Stromal cell of bone marrow (primary cell): ENCODE measurements around the gene LKAAEAR1.
"Not testable (repeated sequence)": the region's sequence is repeated elsewhere in the genome, so short reads cannot be mapped to it uniquely, and the experiment has no call there.

ENCODE experiments used
- DNase-seq: peaks from one replicate; pipeline ENCODE4 v3.0.0-alpha.2; 2012; ENCODE audit warnings: low read depth

Gene LKAAEAR1

DNA sequence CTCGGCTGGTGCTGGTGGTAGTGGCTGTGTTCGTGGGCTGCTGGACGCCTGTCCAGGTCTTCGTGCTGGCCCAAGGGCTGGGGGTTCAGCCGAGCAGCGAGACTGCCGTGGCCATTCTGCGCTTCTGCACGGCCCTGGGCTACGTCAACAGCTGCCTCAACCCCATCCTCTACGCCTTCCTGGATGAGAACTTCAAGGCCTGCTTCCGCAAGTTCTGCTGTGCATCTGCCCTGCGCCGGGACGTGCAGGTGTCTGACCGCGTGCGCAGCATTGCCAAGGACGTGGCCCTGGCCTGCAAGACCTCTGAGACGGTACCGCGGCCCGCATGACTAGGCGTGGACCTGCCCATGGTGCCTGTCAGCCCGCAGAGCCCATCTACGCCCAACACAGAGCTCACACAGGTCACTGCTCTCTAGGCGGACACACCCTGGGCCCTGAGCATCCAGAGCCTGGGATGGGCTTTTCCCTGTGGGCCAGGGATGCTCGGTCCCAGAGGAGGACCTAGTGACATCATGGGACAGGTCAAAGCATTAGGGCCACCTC is 14.3 kb upstream of the LKAAEAR1 start:
- DNase-seq, result no peak

DNA sequence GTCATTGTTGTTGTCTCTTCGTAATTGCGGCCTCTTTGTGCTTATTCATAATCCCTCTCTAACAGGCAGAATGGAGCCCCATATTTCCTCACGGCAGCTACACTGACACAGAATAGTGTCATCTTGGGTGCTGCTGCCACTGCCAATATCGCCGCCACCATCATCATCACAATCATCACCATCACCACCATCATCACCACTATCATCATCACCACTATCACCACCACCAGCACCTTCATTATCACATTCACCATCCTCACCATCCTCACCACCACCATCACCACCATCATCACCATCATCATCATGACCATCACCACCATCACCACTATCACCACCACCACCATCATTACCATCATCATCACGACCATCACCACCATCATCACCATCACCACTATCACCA is 12.3 kb upstream of the LKAAEAR1 start:
- DNase-seq, result no peak

DNA sequence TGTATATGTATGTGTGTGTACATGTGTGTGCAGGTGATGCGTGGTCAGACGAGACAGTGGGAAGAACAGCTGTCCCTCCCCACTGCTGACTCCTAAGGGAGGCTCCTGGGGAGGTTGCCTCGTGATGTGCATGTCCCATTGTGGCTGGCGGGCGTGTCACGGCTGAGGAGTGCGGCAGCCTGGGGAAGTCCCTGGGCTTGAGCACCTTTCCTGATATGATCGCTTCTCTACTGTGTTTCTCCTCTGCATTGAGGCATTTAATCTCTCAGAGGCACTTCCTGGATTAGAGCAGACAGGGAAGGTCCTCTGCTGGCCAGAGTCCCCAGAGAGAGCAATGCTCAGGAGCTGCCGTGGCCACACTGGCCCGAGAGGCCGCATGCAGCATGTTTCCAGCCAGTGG is 11.7 kb upstream of the LKAAEAR1 start:
- no peak for DNase-seq

DNA sequence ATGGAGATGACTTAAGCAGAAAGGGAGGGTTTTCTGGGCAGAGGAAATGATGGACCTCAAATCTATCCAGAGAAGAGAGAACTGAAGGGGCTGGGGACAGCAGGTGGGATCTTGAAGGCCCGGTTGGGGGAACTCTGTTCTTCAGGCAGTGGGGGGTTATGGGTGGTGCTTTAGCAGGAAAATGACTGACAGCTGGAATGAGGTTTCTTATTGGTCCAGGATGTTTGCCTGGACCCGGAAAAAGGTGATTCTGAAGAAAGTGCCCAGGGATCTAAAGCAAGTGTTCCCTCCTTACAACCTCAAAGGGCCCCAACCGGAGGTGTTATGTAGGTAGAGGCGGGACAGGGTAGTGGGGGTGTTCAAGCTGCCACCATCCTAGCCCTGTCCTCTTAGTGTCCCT is 11.3 kb upstream of the LKAAEAR1 start:
- DNase-seq, result no peak

DNA sequence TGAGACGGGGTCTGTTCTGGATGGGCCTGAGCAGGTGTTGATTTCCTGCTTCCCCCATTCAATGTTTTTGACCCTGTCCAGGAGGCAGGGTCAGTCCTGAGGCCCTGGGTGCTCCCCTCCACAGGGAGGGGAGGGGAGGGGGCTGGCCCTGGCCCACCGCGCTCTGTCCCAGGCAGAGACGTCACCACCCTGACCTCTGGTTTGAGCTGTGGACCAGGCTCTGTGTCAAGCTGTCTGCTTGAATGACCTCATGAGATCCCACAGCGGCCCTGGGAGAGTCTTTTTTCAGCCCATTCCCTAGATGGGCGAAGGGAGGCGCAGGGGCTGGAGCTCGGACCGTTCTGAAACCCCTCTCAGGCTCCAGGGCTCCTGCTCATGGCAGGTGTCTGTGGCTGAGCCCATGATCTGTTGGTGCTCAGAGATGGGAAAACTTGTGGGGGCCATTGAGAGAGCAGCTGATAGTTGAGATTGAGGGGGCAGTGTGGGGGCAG is 8.9 kb upstream of the LKAAEAR1 start:
- no peak for DNase-seq

DNA sequence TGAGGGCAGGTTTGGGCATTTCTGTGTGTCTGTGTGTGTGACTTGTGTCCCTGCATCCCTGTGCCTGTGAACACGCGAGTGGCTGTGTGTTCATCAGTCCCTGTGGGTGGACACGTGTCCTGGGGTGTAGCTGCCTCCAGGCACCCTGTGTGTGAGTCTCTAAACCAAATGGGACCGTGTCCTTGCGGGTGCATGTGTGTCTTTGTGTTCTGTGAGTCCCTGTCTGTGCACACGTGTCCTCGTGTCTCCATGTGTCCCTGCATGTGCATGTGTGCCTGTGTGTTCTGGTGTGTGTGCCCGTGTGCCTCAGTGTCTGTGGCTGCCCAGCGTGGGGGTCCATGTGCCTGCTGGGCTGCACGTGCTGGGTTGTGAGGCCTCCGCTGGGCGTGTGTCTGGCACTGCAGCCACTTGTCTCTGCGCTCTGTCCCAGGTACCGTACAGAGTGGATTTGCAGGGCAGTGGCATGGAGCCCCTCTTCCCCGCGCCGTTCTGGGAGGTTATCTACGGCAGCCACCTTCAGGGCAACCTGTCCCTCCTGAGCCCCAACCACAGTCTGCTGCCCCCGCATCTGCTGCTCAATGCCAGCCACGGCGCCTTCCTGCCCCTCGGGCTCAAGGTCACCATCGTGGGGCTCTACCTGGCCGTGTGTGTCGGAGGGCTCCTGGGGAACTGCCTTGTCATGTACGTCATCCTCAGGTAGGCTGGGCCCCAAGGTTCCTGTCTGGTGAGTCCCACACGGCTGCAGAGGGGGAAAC is 8.2 kb upstream of the LKAAEAR1 start:
- no peak for DNase-seq

DNA sequence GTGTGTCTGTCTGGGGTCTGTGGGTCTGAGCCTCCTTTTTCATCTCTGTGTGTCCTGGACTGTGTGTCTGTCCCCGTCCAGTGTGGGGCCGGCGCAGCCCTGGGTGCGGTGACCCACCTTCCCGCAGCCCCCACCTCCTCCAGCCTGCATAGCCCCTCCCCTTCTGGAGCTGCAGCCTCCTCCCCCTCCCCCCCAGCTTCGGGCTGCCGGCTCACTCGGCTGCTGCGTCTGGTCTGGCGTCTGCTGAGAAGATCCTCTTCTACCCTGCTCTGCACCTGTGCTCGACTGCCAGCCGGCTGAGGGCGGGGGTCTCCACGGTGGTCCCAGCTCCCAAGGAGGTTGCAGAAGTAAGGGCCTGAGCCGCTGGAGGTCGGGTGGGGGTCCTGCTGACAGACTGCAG is 7.6 kb upstream of the LKAAEAR1 start:
- no peak for DNase-seq

- no peak for DNase-seq
These were observed 7.1 kb upstream of the LKAAEAR1 start for GRCh38 chr20:64091340-64091739.

GRCh38 chr20:64090165-64090564 is 6.0 kb upstream of the LKAAEAR1 start:
- no peak for DNase-seq

GRCh38 chr20:64088586-64088985 is 4.4 kb upstream of the LKAAEAR1 start:
- not testable (repeated sequence) for DNase-seq

DNA sequence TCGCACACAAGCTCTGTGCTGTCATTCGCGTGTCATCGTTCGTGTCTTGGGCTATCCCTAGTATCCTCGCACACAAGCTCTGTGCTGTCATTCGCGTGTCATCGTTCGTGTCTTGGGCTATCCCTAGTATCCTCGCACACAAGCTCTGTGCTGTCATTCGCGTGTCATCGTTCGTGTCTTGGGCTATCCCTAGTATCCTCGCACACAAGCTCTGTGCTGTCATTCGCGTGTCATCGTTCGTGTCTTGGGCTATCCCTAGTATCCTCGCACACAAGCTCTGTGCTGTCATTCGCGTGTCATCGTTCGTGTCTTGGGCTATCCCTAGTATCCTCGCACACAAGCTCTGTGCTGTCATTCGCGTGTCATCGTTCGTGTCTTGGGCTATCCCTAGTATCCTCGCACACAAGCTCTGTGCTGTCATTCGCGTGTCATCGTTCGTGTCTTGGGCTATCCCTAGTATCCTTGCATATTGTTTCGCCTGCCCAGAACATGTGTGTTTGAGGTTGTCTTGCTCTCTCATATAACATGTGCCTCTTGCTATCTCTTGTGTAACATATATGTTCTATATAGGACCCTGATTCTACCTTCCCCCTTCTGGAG is 3.1 kb upstream of the LKAAEAR1 start:
- DNase-seq, result not testable (repeated sequence)

DNA sequence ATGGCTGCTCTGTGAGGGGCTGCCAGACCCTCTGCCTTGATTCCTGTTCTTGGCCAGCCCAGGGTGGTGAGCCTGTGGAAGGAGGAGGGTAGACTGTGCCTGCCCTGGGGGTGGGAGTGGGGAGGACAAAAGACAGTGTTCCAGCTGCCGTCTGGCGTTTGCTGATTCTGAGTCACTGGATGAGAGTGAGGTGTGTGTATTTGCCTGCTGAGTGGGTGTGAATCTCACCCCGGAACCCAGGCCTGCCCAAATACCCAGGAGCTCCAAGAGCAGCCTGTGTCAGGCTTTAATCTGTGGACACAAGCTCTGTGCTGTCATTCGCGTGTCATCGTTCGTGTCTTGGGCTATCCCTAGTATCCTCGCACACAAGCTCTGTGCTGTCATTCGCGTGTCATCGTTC is 2.6 kb upstream of the LKAAEAR1 start:
- no peak for DNase-seq

DNA sequence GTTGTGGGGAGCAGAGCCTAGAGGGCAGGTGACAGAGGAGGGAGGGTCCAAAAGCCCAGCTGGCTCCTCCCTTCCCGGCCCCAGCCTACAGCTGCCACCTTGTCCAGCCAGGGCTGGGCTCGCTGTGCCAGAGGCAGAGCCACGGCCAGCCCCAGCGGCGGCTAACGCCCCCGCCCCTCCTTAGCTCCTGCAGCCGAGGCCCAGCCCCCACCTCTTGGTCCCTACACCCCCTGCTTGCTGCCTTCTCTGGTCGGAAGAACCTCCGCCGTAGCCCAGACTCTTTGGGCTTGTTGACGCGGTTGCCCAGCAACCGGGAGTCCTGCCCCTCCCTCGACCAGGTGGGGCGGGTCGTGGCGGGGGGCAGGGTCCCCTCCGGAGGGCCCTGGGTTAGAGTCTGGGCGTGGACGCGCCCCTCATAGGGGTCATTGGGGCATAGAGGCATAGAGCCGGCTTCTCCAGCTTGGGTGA is 521 bp upstream of the LKAAEAR1 start:
- DNase-seq, result no peak

DNA sequence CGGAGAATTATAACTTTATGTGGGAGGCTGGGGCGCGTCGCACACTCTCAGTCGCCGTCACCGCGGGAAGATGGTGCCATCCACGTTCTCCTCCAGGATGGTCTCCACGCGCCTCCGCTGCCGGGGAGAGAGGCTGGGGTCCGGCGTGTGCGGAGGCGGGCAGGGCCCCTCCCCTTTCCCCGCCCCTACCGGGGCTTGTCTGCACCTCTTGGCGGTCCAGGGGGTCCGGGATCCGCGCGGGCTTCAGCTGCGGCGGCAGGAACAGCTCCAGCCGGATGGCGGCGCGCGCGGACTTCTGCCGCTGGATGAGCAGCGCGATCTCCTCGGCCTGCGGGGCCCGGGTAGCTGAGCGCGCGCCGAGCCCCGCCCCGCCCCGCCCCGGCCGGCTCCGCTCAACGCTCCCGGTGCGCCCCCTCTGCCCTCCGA is 807 bp downstream of the LKAAEAR1 start:
- peak; percentile 31 for DNase-seq

GRCh38 chr20:64082820-64083377 is 1.3 kb downstream of the LKAAEAR1 start:
- no peak for DNase-seq

- DNase-seq, result no peak
These were observed 2.0 kb downstream of the LKAAEAR1 start for GRCh38 chr20:64082126-64082731.

DNA sequence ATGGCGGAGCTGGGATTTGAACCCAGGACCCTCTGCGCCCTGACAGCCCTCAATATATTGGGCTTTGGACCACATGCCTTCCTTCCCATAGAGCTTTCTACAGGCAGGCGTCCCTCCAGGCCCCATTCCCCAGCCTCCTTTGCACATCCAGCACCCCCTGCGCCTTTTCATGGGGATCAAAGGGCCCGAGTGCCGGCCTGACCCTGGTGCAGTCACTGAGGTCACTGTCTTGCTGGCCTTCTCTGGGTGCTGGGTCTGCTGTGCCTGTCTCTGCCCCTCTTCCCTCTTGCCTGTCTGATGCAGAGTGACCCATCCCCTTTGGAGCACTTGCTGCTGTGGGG is 2.6 kb downstream of the LKAAEAR1 start:
- DNase-seq, result no peak

- DNase-seq, result no peak
These were observed 3.2 kb downstream of the LKAAEAR1 start for GRCh38 chr20:64080813-64081623.

GRCh38 chr20:64080013-64080812 is 4.0 kb downstream of the LKAAEAR1 start, which contains the start of gene OPRL1:
OPRL1 (plus strand) TSS chr20:64080082; CDS start chr20:64092721, 12,639 bp downstream.
- DNase-seq, result no peak

DNA sequence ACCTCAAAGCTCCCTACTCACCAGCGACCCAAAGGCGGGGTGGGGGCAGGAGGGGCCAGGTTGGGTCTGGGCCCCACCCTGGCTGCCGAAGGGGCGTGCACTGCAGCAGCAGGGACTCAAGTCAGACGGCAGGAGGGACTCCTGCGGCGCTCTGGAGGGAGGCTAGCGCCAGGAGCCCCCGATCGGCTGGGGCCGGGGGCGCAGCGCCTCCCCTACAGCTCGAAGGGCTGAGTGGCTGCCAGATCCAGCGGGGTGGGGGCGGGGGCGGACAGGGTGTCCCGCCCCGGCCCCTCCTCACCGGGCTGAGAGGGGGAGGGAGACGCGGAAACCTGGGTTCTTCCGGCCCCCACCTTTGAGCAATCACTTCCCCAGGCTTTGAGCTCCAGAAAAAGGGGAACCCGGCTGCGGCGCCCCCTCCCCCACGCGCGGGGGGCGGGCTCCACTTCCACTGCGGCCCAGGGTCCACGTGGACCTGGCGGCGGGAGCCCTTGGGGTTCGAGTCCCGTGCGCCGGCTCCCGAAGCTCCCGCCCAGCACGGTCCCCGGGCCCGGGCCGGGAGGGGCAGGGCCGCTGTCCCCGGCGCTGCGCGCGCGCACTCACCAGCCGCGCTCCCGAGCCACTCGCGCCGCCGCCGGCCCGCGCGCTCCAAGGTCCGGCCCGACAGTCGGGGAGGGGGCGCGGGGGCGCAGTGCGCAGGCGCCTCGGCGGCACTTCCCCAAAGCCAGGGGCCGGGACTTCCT is 4.8 kb downstream of the LKAAEAR1 start, which contains the start of gene RGS19:
Gene RGS19 (minus strand): TSS at position 246 of the 740 bp plus-strand sequence. CDS start 2,632 bp downstream, outside the sequence.
- DNase-seq, result no peak
